Pulmonary artery endothelial cell (primary cell): ENCODE measurements around the gene HOPX. TPM values are rescaled to one million over a fixed set of nuclear protein-coding genes. Genes with fewer than 3 reads are reported as not detected.
"Not testable (repeated sequence)": the region's sequence is repeated elsewhere in the genome, so short reads cannot be mapped to it uniquely, and the experiment has no call there.

Experiments
- DNase-seq: peaks from one replicate; pipeline ENCODE4 v3.0.0-alpha.2; 2011; ENCODE audit warnings: low read depth, low spot score
- total RNA-seq: library from RNA; depleted of rRNA; stranded (reverse); fragments of >200 nt; gene quantifications from 2 replicates; pipeline ENCODE4 v1.2.3, GENCODE V29; 2014

HOPX gene
- total RNA-seq, 1 donor from 2014 or later = 28.1 TPM

GRCh38 chr4:56627985-56628384, 53.1 kb downstream of the HOPX start:
- no peak for DNase-seq

DNA sequence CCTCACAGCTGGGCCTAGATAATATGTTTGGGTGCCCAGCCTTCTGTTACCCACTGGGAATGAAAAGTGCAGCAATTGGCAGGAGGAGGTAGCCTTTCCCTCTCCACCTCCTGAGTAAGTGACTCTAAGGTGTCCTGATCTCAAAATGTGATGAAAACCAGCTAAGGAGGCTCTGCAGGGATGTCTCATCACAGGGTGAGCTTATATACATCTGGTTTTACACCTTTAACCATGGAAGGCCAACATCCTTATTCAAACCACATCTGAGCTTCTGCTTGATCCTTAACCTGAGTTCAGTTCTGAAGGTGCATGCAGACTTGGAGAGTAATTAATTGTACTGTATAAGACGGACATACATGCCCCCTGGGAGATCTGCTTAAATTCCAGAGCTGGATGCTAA, 53.7 kb downstream of the HOPX start:
- no peak for DNase-seq

GRCh38 chr4:56626963-56627362, 54.1 kb downstream of the HOPX start:
- no peak for DNase-seq

- DNase-seq = no peak
Observed at GRCh38 chr4:56626420-56626819, 54.7 kb downstream of the HOPX start.

DNA sequence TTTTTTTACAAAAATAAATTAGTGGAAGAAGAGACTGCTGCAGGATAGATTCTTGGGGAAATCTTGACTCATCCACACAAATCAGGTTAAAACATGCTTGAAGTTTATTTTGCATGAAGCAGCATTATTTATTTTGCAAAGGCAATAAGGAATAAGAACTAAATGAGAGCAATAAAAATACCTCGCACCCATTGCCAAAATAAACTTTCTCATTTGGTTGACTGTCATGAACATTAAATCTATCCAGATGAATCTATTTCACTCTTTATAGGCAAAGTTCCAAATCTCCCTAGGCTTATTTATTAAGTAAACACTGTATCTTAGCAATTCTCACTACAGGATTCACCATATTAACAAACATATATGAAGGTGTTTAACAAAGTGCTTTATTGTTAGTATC, 58.9 kb downstream of the HOPX start:
- no peak for DNase-seq

DNA sequence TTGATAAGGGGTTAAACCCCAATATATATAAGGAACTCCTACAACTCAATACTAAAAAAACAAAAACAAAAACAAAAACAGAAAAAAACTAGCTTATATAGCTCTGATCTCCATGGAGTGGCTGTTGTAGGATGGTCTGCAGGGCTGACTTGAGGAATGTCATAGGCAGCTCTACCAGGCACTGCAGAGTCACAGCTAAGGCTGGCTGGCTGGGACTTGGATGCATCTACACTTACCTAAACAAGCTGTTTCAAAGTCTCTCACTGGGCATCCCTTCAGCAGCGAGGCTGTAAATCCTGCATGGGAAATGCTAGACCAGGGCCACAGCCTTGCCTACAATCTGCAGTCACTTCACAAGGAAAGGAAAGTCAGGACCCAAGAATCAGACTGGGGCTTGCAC, 61.3 kb downstream of the HOPX start:
- DNase-seq = no peak

- DNase-seq = no peak
Observed at GRCh38 chr4:56619160-56619559, 61.9 kb downstream of the HOPX start.

DNA sequence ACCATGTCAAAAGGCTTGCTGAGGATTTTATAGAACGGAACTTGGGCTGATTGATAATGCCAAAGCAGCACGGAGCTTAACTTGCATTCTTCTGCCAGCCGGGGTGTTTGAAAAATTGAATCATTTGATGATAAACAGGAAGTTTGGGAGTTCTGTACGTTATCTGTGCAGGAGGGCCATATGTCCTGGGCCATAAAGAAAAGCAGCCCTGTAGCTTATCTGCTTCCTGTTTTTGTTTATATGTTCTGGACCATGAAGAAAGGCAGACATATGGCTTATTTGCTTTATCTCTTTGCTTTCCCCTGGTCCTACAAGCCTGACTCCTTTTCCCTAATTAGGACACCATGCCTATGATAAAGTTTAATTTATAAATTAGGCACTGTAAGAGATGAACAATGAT, 62.4 kb downstream of the HOPX start:
- DNase-seq = no peak

GRCh38 chr4:56613101-56613862, 67.8 kb downstream of the HOPX start:
- DNase-seq = no peak

DNA sequence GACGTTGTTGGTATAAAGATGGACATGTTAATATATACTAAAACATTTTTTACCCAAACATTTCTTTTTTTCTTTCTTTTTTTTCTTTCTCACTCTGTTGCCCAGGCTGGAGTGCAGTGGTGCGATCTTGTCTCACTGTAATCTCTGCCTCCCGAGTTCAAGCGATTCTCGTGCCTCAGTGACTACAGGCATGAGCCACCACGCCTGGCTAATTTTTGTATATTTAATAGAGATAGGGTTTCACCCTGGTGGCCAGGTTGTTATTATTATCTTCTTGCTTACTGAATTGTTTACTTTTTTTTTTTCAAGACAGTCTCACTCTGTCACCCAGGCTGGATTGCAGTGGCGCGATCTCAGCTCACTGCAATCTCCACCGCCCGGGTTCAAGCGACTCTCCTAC, 68.8 kb downstream of the HOPX start:
- DNase-seq = no peak

- no peak for DNase-seq
Observed at GRCh38 chr4:56611501-56611900, 69.6 kb downstream of the HOPX start.

DNA sequence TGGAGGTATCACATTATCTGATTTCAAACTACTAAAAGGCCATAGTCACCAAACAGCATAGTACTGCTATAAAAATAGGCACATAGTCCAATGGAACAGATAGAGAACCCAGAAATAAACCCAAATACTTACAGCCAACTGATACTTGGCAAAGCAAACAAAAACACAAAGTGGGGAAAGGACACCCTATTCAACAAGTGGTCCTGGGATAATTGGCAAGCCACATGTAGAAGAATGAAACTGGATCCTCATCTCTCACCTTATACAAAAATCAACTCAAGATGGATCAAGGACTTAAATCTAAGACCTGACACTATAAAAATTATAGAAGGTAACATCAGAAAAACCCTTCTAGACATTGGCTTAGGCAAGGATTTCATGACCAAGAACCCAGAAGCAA, 70.9 kb downstream of the HOPX start:
- DNase-seq = not testable (repeated sequence)

DNA sequence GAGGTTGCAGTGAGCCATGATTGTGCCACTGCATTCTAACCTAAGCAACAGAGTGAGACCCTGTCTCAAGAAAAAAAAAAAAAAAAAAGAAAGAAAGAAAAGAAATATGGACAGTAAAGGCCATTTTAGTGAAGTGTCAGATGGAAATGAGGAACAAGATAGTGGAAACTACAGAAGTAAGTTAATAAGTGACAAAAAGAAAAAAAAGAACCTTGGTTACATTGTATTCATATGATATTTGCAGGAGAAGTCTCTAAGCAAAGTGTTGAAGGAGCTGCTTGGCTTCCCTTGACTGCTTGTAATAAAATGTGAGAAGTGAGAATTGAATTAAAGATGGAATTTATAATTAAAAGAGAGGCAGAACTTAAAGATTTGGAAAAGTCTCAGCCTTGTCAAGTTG, 73.2 kb downstream of the HOPX start:
- DNase-seq = no peak

DNA sequence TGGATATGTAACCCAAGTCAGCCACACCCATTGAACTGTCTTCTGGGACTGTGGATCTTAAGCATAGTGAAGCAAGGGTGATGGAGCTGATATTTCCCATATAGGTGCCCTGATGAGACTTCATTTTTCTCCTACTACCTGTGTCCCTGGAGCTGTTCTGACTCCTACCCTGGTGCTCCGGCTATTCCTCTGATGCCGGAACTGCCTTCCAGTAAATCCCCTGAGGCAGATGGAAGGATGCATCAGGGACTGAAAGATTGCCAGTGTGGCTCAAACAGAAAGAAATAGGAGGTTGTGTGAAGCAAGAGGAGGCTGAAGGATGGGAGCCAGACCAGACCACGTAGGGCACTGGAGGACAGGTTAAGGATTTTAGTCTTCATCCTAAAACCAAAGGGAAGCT, 74.7 kb downstream of the HOPX start:
- no peak for DNase-seq

DNA sequence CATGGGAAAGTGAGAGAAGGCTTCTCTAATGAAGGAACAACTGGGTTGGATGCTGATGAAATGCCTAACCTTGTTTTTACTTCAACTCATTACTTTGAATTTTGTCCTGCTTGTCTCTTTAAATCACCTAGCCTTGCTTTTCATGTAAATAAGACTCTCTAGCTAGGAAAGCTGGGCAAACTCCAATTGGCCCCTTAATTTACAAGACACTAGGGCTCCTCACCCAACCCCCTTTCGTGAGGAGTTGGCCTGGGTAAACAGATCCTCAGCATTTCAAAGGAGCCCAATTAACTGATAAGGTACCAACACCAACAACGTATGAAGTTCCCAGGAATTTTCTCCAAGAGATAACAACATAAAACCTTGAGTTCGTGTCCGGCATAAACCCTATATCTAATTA, 75.6 kb downstream of the HOPX start:
- not testable (repeated sequence) for DNase-seq

GRCh38 chr4:56603297-56603696, 77.8 kb downstream of the HOPX start:
- DNase-seq = no peak

Other genes with a start within 250 kb of the HOPX start
- 22.6 and 29.1 TPM in 2 replicates for gene PPAT, start 245.7 kb downstream of the HOPX start, total RNA-seq
- 53.5 and 88.0 TPM in 2 replicates for gene PAICS, start 245.0 kb downstream of the HOPX start, total RNA-seq
- 95.5 and 99.8 TPM in 2 replicates for gene SRP72, start 213.7 kb downstream of the HOPX start, total RNA-seq
- gene ARL9, start 175.5 kb downstream of the HOPX start, total RNA-seq = 0.07 TPM in 2 replicates
- gene SPINK2, start 140.4 kb upstream of the HOPX start, total RNA-seq = not detected in 2 replicates
- 34.0 and 39.1 TPM in 2 replicates for gene REST, start 226.6 kb upstream of the HOPX start, total RNA-seq